Astrocyte of the spinal cord (primary cell): ENCODE measurements around the gene DPP10.

ENCODE experiments used
- DNase-seq: peaks from one replicate; pipeline ENCODE4 v3.0.0; 2011; ENCODE audit warnings: low read depth, low spot score
- H3K4me3 ChIP-seq: 2 replicates; pipeline ENCODE4 v1.5.1; 2011; ENCODE audit warnings: low read depth, mild to moderate bottlenecking, low read length, moderate library complexity
- CTCF ChIP-seq: IDR thresholded peaks from 2 replicates; pipeline ENCODE4 v1.5.1; 2012; ENCODE audit warnings: low read depth, mild to moderate bottlenecking, low read length, inconsistent platforms
- in situ Hi-C: cut with HindIII; loops from 2 replicates; pipeline ENCODE4 v1.10.0; 2017; ENCODE audit warnings: low sequenced_read_pairs

Gene DPP10

DNA sequence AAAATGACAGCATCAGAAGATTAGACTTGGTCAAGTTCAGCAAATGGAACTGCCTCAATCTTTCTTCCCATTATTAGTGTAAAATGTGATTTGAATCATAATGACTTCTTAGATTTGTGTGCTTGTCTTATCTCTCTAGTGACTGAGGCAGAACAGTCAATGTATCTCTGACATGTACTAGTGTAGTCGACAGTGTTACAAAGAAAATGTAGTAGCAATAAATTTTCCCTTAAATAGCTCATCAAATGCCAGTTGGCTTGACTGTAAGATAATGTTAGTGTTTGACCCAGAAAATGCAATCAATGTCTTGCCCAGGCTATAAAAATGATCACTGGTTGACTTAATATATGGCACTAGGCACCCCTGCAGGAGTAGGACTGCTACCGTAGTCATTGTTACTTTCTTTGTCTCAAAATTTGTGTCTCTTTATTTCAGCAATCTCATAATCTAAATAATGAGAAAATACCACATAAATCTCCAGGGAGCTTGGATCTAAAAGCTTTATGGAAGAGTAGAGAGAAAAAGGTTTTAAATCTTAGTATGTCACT is 1336.7 kb downstream of the DPP10 start:
- H3K4me3 ChIP-seq: no peak overlapping the region
- DNase-seq: no peak
- TF ChIP-seq CTCF: no peak
- in situ Hi-C loops: no loop called here

DNA sequence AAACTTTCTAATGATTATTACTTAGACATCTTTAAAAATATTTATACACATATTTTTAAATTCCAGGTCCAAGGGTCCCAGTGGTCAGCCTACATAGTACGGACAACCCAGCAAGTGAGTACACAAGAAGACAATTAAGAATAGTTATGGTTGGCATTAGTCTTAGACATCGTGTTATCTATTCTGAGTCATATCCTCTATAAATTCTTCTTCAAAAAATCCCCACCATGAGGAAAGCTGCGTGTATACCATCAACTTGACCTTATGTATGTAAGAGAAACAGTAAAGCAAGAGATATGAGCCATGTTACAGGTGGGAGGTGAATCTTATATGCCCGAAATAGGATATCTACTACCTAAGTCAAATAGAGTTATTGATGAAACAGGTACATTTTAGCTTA is 1339.8 kb downstream of the DPP10 start:
- in situ Hi-C loops: no loop called here

DNA sequence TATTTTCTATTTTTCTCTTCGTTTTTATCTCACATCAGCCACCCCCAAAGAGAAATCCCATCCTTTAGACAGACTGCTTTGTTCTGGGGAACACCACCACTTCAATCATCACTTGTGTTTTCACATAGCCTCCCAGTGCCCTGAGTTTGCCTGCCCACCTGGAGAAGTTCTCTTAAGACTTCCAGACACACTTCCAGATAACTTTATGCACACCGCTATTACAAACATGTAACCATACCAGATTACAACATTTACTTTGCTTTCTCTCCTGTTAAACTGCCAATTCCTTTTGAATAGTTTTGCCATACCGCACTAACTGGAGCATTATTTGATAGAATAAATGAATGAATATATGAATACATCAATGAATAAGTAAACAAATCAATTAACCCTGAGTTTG is 1353.6 kb downstream of the DPP10 start:
- in situ Hi-C loops: no loop called here
- no peak for TF ChIP-seq CTCF
- DNase-seq: no peak
- H3K4me3 ChIP-seq: no peak overlapping the region

More for the DNA sequence above, 1339.8 kb downstream of the DPP10 start:
- no peak for TF ChIP-seq CTCF
- no peak overlapping the region for H3K4me3 ChIP-seq
- no peak for DNase-seq

DNA sequence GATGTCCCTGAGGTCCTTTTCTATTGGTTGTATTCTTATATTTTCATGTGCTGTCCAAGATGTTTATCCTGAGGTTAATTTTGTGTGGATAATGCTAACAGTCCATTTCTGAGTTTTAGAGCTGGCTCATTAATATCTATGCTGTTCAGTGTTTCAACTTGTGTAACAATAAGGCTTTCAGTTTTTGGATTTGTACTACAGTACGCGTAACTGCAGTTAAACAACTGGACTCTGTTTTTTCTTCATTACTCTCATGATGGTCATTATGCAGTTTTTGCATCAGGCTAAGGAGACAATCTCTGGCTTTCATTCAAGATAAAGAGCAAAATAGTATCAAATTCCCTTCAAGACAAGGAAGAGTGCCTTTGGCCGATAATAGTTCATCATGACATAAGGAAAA is 1364.8 kb downstream of the DPP10 start:
- TF ChIP-seq CTCF: no peak
- in situ Hi-C loops: no loop called here
- no peak overlapping the region for H3K4me3 ChIP-seq
- no peak for DNase-seq

- in situ Hi-C loops: no loop called here
- no peak for TF ChIP-seq CTCF
- no peak overlapping the region for H3K4me3 ChIP-seq
- DNase-seq: no peak
Observed at GRCh38 chr2:115825912-115826311, 1383.5 kb downstream of the DPP10 start.

- no peak for DNase-seq
- in situ Hi-C loops: no loop called here
- no peak overlapping the region for H3K4me3 ChIP-seq
- no peak for TF ChIP-seq CTCF
Observed at GRCh38 chr2:115833196-115833595, 1390.8 kb downstream of the DPP10 start.

DNA sequence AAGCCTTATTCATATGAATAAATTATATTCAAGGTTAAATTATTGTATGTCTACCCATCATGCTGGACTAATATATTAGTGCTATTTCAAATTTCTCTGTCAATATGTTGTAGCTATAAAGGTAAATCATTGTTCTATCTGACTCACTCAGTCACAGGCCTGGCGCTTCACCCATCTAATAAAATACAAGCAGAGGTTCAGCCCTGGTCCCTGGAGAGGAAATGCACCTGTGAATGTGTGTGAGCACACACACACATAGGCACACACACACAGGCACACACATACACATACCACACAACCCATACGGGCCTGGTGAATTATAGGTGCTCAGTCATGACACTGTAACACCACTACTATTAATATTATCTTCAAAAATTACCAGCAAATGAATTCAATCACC is 1396.1 kb downstream of the DPP10 start:
- H3K4me3 ChIP-seq: no peak overlapping the region
- in situ Hi-C loops: no loop called here
- no peak for TF ChIP-seq CTCF

More for the DNA sequence above, 1396.1 kb downstream of the DPP10 start:
- DNase-seq: no peak
